ENCODE results near the gene SSR4.
"Not testable (repeated sequence)": the region's sequence is repeated elsewhere in the genome, so short reads cannot be mapped to it uniquely, and the experiment has no call there.

Gene SSR4

GRCh38 chrX:153794018-153794896, at the start of gene SSR4, which contains the start of gene IDH3G:
TSS of gene SSR4 (plus strand) at chrX:153794668. CDS start at chrX:153794688, 20 bp downstream.
TSS of gene IDH3G (minus strand) at chrX:153794375. CDS start at chrX:153794326, 49 bp downstream.
- peak; percentile 92 for DNase-seq

DNA sequence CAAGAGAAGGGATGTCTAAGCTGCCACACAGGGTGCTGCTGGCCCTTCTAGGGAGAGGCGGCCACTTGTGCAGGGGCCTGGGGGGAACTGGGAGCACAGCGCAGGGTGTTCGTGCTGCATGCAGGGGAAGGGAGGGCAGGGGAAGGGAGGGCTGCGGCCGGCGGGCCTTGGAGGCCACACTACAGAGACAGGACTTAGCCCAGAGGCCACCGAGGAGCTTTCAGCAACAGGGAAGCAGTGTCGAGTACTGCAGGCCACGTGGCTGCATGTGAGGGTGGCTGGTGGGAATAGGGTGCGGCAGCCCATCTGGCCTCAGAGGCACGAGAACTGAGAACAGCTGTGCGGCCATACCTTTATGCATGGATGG, 49.4 kb upstream of the SSR4 start:
- not testable (repeated sequence) for DNase-seq

GRCh38 chrX:153746359-153746758, 48.1 kb upstream of the SSR4 start:
- no peak for DNase-seq

DNA sequence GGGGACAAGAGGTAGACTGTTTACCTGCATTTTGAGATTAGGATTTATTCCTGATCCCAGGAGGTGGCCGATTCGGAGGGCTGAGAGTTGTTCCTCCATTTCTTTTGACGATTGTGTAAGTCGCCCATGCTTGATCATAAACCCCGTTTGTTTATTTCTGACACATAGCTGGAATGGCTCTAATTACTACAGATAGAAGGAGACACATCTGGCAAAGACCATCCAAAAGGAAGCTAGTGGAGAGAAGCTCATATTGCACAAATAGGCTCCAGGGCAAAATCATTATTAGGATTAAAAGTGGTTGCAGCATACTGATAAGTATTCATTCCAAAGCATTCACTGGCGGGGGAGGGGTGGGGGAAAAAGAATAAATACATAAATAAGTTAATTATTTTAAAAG, 47.5 kb upstream of the SSR4 start:
- DNase-seq = not testable (repeated sequence)

DNA sequence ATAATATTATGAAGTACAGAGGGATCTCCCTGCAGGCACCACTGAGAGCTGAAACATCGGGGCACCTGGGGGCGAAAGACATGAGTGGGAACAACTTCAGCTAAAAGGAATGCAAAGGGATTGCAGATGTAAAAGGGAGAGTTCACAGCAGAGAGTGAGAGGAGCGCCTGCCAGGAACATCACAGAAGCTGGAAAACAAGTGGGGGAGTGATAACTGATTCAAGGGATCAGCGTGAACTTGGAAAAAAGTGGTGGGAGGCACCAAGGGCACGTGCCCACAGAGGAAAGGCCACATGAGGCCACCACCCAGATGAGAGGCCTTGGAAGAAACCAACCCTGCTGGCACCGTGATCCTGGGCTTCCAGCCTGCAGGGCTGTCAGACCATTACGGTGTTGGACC, 45.5 kb upstream of the SSR4 start:
- DNase-seq = not testable (repeated sequence)

GRCh38 chrX:153750127-153750774, 44.2 kb upstream of the SSR4 start:
- DNase-seq = no peak

DNA sequence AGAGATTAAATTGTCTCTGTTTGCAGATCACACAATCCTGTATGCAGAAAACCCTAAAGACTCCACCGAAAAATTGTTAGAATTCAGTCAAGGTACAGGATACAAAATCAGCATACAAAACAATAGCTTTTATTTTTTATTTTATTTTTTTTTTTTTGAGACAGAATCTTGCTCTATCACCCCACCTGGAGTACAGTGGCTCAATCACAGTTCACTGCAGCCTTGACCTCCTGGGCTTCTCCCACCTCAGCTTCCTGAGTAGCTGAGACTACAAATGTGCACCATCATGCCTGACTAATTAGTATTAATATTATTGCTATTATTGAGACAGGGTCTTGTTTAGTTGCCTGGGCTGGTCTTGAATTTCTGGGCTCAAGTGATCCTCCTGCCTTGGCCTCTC, 39.3 kb upstream of the SSR4 start:
- DNase-seq = no peak

DNA sequence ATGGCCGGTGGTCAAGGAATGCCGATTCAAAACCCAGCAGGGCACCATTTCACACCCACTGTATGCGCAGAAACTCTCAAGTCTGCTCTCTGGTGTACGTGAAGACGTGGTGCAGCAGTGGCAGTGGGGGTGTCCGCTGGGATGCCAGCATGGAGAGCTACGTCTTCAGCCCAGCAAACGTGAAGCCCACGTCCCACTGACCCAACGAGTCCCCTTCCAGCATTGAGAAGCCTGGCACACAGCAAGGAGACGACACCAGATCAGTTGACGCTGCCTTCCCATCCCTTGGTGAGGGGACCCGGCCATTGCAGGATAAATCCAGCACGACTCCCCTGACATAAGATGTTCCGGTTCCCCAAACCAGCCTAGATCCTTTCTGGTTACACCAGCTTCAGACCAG, 32.6 kb upstream of the SSR4 start:
- DNase-seq = no peak

- no peak for DNase-seq
Measured at GRCh38 chrX:153762626-153763173, 31.8 kb upstream of the SSR4 start.

DNA sequence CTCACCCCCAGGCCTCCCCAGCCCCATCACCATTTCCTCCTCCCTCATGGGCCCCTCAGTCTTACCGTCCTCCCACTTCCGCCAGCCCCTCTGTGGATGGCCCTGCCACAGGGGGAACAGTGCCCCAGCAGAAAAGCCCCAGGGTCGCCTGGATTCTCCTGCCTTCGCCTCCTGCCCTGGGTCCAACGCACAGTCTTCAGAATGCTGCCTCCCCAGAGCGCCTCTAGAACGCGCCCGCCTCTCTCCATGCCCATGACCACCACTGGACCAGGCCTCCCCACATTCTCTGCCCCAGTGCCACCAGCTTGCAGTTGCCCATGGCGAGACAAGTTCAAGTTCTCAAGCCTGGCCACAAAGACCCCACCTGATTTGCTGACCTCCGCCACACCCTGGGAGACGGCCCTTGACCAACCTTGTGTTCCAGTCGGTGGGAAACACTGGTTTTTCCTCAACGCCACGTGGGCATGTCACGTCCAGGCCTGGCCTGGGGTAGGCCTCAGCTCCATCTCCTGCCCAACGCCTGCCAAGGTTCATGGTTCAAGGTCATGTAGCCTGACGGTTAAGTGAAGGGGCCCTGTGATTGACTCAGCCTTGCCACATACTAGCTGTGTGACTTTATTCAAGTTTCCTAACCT, 31.1 kb upstream of the SSR4 start:
- DNase-seq = no peak

GRCh38 chrX:153763989-153764755, 30.3 kb upstream of the SSR4 start, which contains the start of gene PLXNB3:
TSS of gene PLXNB3 (plus strand) at chrX:153764249. CDS start at chrX:153765536, 1,287 bp downstream.
- DNase-seq = peak; percentile 65

- no peak for DNase-seq
Measured at GRCh38 chrX:153764786-153765137, 29.7 kb upstream of the SSR4 start.

DNA sequence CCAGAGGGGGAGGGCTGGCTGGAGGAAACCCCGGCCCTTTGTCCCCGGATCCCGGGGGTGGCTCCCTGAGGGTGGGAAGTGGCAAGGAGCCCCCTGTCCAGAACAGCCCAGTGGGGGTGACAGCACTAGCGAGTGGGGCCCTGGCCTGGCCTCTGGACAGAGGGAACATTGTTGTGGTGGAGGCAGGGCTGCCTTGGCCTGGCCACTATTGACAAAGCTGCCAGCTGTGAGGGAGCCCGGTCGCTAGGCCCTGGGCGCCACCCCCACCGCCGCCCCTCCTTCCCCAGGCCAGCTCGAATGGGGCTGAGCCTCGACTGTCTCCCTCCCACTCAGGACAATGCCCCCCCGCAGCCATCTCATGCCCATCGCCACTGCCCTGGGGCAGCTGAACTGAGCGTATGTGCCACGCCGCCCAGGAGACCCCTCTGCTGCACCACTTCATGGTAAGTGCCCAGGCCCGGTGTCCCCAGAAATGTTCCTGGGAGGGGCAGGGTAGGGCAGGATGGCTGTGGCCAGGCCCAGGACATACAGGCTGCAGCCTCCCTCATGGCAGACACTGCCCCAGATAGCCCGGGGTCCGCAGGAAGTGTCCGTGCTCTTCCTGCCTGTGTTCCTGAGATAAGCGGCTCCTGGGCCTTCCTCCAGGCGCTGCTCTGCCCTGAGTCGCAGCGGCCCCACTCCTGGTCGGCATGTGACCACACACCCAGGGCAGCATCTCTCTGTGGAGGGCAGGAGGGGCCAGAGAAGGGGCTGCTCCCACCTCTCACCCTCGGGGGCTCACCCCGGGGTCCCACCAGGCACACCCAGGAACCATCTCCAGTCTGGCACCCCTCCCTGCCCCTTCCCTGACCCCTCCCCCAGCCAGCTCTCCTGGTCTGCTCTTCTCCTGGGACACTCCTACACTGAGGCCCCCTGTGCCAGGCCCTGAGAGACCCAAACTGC, 29.1 kb upstream of the SSR4 start:
- no peak for DNase-seq

- DNase-seq = peak; percentile 16
Measured at GRCh38 chrX:153766098-153766817, 28.2 kb upstream of the SSR4 start.

- DNase-seq = no peak
Measured at GRCh38 chrX:153766871-153767673, 27.4 kb upstream of the SSR4 start.

- DNase-seq = no peak
Measured at GRCh38 chrX:153767674-153768055, 26.8 kb upstream of the SSR4 start.

DNA sequence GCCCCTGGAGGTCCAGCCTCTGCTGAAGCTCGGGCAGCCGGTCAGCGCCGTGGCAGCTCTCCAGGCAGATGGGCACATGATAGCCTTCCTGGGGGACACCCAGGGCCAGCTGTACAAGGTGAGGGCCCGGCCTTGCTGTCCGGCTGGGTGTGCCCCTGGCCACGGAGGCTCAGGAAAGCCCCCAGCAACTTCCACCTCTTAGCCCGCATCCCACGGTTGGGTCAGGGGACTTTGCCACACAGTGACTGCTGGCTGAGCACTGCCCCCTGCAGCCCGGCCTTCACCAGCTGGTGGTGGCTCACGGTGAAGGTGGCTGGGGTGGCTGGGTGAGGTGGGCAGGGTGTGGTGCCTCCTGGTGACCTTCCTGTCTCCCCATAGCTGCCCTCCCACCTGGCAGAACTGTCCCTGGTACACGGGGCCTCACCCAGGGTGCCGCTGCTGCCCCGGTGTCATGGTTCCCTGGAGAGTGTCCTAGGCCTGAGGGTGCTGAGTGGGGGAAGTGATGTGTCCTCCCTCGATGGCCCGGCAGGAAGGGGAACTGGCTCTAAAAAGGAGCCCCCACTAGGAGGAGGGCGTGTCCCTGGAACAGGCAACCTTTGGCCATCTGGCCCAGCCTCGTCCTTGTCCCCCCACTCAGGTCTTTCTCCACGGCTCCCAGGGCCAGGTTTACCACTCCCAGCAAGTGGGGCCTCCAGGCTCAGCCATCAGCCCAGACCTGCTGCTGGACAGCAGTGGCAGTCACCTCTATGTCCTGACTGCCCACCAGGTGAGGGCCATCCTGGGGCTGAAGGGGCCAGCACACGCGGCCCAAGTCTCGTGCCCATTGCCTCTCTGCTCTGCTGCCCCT, 25.9 kb upstream of the SSR4 start:
- no peak for DNase-seq

GRCh38 chrX:153769158-153769864, 25.2 kb upstream of the SSR4 start:
- no peak for DNase-seq

Measured in inflammatory macrophage treated with lipopolysaccharide for 4 hours (primary cell).